ENCODE results near the gene ZKSCAN8.

Gene ZKSCAN8

DNA sequence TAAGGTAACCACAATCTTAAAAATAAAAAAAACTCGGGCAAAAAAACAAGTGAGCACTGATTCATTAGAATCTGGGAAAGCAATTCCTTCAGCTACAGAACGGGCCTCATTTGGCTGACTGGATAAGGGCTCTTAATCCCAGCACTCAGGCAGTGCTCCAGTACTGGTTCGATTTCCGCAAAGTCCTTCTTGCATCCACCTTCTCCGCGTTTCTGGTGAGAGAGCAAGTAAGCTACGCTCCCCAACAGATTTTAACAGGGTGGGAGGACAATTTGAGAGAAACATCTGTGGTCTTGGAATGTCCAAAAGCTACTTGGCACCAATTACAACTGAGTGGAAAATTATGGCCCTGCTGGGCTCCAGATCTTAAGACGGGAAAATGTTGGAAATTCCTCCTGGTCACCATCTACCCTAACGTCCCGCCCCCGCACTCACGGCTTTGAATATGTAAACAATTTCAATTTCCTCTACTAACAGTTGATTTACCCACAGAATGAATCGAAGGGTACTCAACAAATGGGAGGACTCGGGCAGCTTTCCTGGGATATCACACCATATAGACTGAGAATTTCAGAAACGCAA lies 65.3 kb downstream of the ZKSCAN8 start:
- DNase-seq (ENCODE audit: low spot score): no peak

DNA sequence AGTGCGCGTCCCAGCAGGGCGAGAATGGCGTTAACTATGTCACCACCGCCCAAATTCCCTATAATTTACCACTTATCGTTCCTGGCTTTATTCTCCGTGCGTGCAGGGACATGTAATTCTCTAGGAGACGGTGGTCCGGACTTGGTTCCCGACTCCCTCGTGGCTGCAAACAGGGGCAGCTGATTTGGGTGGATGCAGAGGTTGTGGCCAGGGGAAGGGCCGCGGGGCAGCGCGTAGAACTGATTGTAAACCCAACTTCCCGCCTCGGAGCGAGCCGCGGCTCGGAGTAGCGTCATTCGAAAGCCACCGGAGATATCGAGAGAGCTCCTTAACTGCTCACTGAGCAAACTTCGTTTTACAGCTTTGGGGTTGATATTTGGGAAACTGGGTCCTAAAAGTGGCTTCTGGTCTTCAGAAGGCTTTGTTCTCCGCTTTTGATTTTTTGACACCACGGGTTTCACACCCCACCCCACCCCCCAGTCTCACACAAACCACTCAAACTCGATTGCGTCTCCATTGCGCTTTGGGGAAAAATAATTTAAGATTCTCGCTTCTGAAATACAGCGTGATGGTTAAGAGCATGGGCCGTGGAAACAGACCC lies 65.9 kb downstream of the ZKSCAN8 start:
- no peak for DNase-seq (ENCODE audit: low spot score)

- no peak for DNase-seq (ENCODE audit: low spot score)
These were observed 66.5 kb downstream of the ZKSCAN8 start for GRCh38 chr6:28208111-28208659.

Data from HuH-7.5 (cell line).